Trophoblast cell (in vitro differentiated cells and primary cell): ENCODE data around the gene TMEM240. TPM values are rescaled to one million over a fixed set of nuclear protein-coding genes. Genes with fewer than 3 reads are reported as not detected.

Experiments used
- DNase-seq, 2 donors: peaks; one replicate each; pipeline ENCODE4 v3.0.0-alpha.2; 2016
- H2AFZ ChIP-seq: 2 replicates; pipeline ENCODE4 v1.6.1; 2013; ENCODE audit warnings: low read length, moderate library complexity, mild to moderate bottlenecking; ENCODE audit not compliant: insufficient read depth, poor library complexity
- H2AK5ac ChIP-seq: 2 replicates; pipeline ENCODE4 v1.6.1; 2013; ENCODE audit warnings: mild to moderate bottlenecking, low read length
- H2BK120ac ChIP-seq: 2 replicates; pipeline ENCODE4 v1.6.1; 2013; ENCODE audit warnings: low read length, mild to moderate bottlenecking, moderate library complexity; ENCODE audit not compliant: insufficient read depth, poor library complexity
- H2BK12ac ChIP-seq: 2 replicates; pipeline ENCODE4 v1.6.1; 2013; ENCODE audit warnings: mild to moderate bottlenecking, low read length, moderate library complexity
- H2BK5ac ChIP-seq: 2 replicates; pipeline ENCODE4 v1.6.1; 2013; ENCODE audit warnings: low read length, low read depth, moderate library complexity, mild to moderate bottlenecking; ENCODE audit not compliant: poor library complexity
- H3K14ac ChIP-seq: 2 replicates; pipeline ENCODE4 v1.6.1; 2013; ENCODE audit warnings: mild to moderate bottlenecking, low read length
- H3K18ac ChIP-seq: 2 replicates; pipeline ENCODE4 v1.6.1; 2013; ENCODE audit warnings: mild to moderate bottlenecking, low read length
- H3K23ac ChIP-seq: 2 replicates; pipeline ENCODE4 v1.6.1; 2013; ENCODE audit warnings: low read length
- H3K27ac ChIP-seq: 2 replicates; pipeline ENCODE4 v1.5.1; 2013; ENCODE audit warnings: low read depth, mild to moderate bottlenecking, inconsistent platforms, low read length, moderate library complexity
- H3K27me3 ChIP-seq: 2 replicates; pipeline ENCODE4 v1.6.1; 2013; ENCODE audit warnings: inconsistent platforms, mild to moderate bottlenecking, low read length, moderate library complexity; ENCODE audit not compliant: insufficient read depth
- H3K36me3 ChIP-seq, 2 experiments: 1 replicate in 1 of 2; 2 replicates in 1 of 2; pipeline ENCODE4 v1.6.1; 2013; ENCODE audit warnings: low read length in 2 of 2, mild to moderate bottlenecking in 2 of 2, moderate library complexity in 1 of 2; ENCODE audit not compliant: insufficient read depth in 2 of 2, control insufficient read depth in 1 of 2
- H3K4ac ChIP-seq: 2 replicates; pipeline ENCODE4 v1.6.1; 2013; ENCODE audit warnings: low read depth, mild to moderate bottlenecking, low read length, moderate library complexity
- H3K4me1 ChIP-seq, 2 experiments: 1 replicate in 1 of 2; 2 replicates in 1 of 2; pipeline ENCODE4 v1.6.1; 2013; ENCODE audit warnings: low read length in 2 of 2, mild to moderate bottlenecking in 2 of 2, moderate library complexity in 1 of 2; ENCODE audit not compliant: insufficient read depth in 2 of 2, control insufficient read depth in 1 of 2
- H3K4me2 ChIP-seq: 2 replicates; pipeline ENCODE4 v1.6.1; 2013; ENCODE audit warnings: inconsistent platforms, mild to moderate bottlenecking, low read length, moderate library complexity
- H3K4me3 ChIP-seq: 2 replicates; pipeline ENCODE4 v1.5.1; 2013; ENCODE audit warnings: mild to moderate bottlenecking, low read depth, low read length, inconsistent platforms
- H3K79me1 ChIP-seq: one replicate; pipeline ENCODE4 v1.6.1; 2013; ENCODE audit warnings: low read length
- H3K79me2 ChIP-seq: 2 replicates; pipeline ENCODE4 v1.6.1; 2013; ENCODE audit warnings: low read length, mild to moderate bottlenecking; ENCODE audit not compliant: control insufficient read depth, insufficient read depth, poor library complexity
- H3K9ac ChIP-seq: 2 replicates; pipeline ENCODE4 v1.6.1; 2013; ENCODE audit warnings: mild to moderate bottlenecking, low read length
- H3K9me3 ChIP-seq: 2 replicates; pipeline ENCODE4 v1.6.1; 2013; ENCODE audit warnings: low read depth, mild to moderate bottlenecking, control low read depth, inconsistent platforms, low read length; ENCODE audit not compliant: insufficient read depth
- H4K12ac ChIP-seq: 2 replicates; pipeline ENCODE4 v1.6.1; 2013; ENCODE audit warnings: low read depth, mild to moderate bottlenecking, low read length, moderate library complexity
- H4K8ac ChIP-seq: 2 replicates; pipeline ENCODE4 v1.6.1; 2013; ENCODE audit warnings: low read depth, mild to moderate bottlenecking, low read length, moderate library complexity
- H4K91ac ChIP-seq: one replicate; pipeline ENCODE4 v1.6.1; 2013; ENCODE audit warnings: low read depth, mild to moderate bottlenecking, low read length, moderate library complexity
- WGBS: extraction: QIAGEN DNeasy Blood & Tissue Kit; methylation state at CpG from one replicate; pipeline ENCODE4 v1.1.7; 2013; ENCODE audit warnings: missing lambda C conversion rate; ENCODE audit not compliant: insufficient read length, insufficient coverage; ENCODE audit errors: extremely low coverage; 5-methylcytosine and 5-hydroxymethylcytosine counted together
- polyA plus RNA-seq: library from polyadenylated mRNA; stranded (reverse); fragments of 200-250 nt; gene quantifications from 2 replicates; pipeline ENCODE4 v1.2.3, GENCODE V29; 2013

TMEM240 gene
- 1.5 and 1.7 TPM in 2 replicates for polyA plus RNA-seq

- Histone ChIP-seq H4K12ac (peak within 1 kb of the TSS; percentile 92), H3K4me1 (peaks cover 7 to 13% of the 10 kb centered on the region in 2 experiments), H3K4me3 (peak within 1 kb of the TSS; percentile 63), H2BK5ac (no peak within 1 kb of the TSS), H3K36me3 (peaks cover 44 to 50% of the 10 kb centered on the region in 2 experiments), H4K91ac (peak within 1 kb of the TSS; percentile 29), H3K79me2 (no peaks in the 10 kb centered on the region), H3K14ac (peak within 1 kb of the TSS; percentile 41), H4K8ac (peak within 1 kb of the TSS; percentile 59), H3K27ac (no peak within 1 kb of the TSS), H3K27me3 (no peaks in the 10 kb centered on the region), H2AFZ (peak within 1 kb of the TSS; percentile 46), H2BK12ac (no peak within 1 kb of the TSS), H3K4ac (no peak within 1 kb of the TSS), H3K18ac (peak within 1 kb of the TSS; percentile 53), H3K79me1 (no peaks in the 10 kb centered on the region), H3K9me3 (no peaks in the 10 kb centered on the region), H3K23ac (no peak within 1 kb of the TSS), H2BK120ac (no peak within 1 kb of the TSS), H3K4me2 (peak within 1 kb of the TSS; percentile 71), H2AK5ac (peak within 1 kb of the TSS; percentile 61), H3K9ac (no peak within 1 kb of the TSS)
- no CpG with 5 or more reads among the region's 100 CpGs for WGBS
- DNase-seq = no peak
Measured at GRCh38 chr1:1540090-1540817, at the start of gene TMEM240. TMEM240 (minus strand) TSS chr1:1540624; CDS start chr1:1540346, 278 bp downstream.

- Histone ChIP-seq H2BK5ac (no peak overlapping the region), H2AK5ac (no peak overlapping the region)
- peak; percentile 38 to 56 for DNase-seq
Measured at GRCh38 chr1:1583347-1584010, 43.1 kb upstream of the TMEM240 start.

GRCh38 chr1:1582585-1583346 lies 42.3 kb upstream of the TMEM240 start:
- H3K79me1 ChIP-seq = no peaks in the 10 kb centered on the region
- H3K27me3 ChIP-seq = no peaks in the 10 kb centered on the region
- no CpG with 5 or more reads among the region's 9 CpGs for WGBS
- H4K91ac ChIP-seq = no peak overlapping the region
- H2AK5ac ChIP-seq = no peak overlapping the region
- H3K36me3 ChIP-seq = no peaks in the 10 kb centered on the region
- no peak overlapping the region for H2AFZ ChIP-seq
- H3K23ac ChIP-seq = peak overlapping the region; percentile 17
- H4K8ac ChIP-seq = no peak overlapping the region
- DNase-seq = peak; percentile 82 to 83
- no peak overlapping the region for H3K4me2 ChIP-seq
- no peak overlapping the region for H3K4ac ChIP-seq
- H3K79me2 ChIP-seq = no peaks in the 10 kb centered on the region
- H2BK120ac ChIP-seq = no peak overlapping the region
- H2BK5ac ChIP-seq = no peak overlapping the region
- no peak overlapping the region for H3K9ac ChIP-seq
- no peaks in the 10 kb centered on the region for H3K4me1 ChIP-seq
- H4K12ac ChIP-seq = no peak overlapping the region
- H3K9me3 ChIP-seq = peaks cover 3% of the 10 kb centered on the region
- no peak overlapping the region for H3K18ac ChIP-seq
- peak overlapping the region; percentile 54 for H3K4me3 ChIP-seq
- no peak overlapping the region for H2BK12ac ChIP-seq
- no peak overlapping the region for H3K27ac ChIP-seq
- no peak overlapping the region for H3K14ac ChIP-seq

More at GRCh38 chr1:1583347-1584010, 43.1 kb upstream of the TMEM240 start:
- Histone ChIP-seq H2AFZ (no peak overlapping the region), H3K23ac (no peak overlapping the region), H3K4me1 (no peaks in the 10 kb centered on the region), H4K8ac (no peak overlapping the region), H3K18ac (no peak overlapping the region), H3K4me3 (no peak overlapping the region), H2BK12ac (no peak overlapping the region), H3K27ac (no peak overlapping the region), H3K14ac (no peak overlapping the region), H3K79me1 (no peaks in the 10 kb centered on the region), H3K9ac (no peak overlapping the region), H2BK120ac (no peak overlapping the region), H4K91ac (no peak overlapping the region), H3K4me2 (no peak overlapping the region), H3K27me3 (no peaks in the 10 kb centered on the region), H3K36me3 (no peaks in the 10 kb centered on the region), H3K79me2 (no peaks in the 10 kb centered on the region), H3K4ac (no peak overlapping the region), H4K12ac (no peak overlapping the region), H3K9me3 (peaks cover 2% of the 10 kb centered on the region)
- no CpG with 5 or more reads among the region's 23 CpGs for WGBS

GRCh38 chr1:1578371-1578940 lies 38.0 kb upstream of the TMEM240 start:
- WGBS = no CpG with 5 or more reads among the region's 13 CpGs
- H2BK12ac ChIP-seq = no peak overlapping the region

More at GRCh38 chr1:1578371-1578940, 38.0 kb upstream of the TMEM240 start:
- H3K79me2 ChIP-seq = peaks cover 8% of the 10 kb centered on the region
- no peak overlapping the region for H3K27ac ChIP-seq
- H4K8ac ChIP-seq = no peak overlapping the region
- H3K4ac ChIP-seq = no peak overlapping the region
- peaks cover 0 to 5% of the 10 kb centered on the region in 2 experiments for H3K4me1 ChIP-seq
- DNase-seq = no peak
- no peak overlapping the region for H3K4me2 ChIP-seq
- H3K18ac ChIP-seq = no peak overlapping the region
- no peak overlapping the region for H4K91ac ChIP-seq
- no peak overlapping the region for H2AK5ac ChIP-seq
- no peak overlapping the region for H2BK5ac ChIP-seq
- H3K27me3 ChIP-seq = no peaks in the 10 kb centered on the region
- H3K36me3 ChIP-seq = no peaks in the 10 kb centered on the region
- H3K23ac ChIP-seq = no peak overlapping the region
- H3K9me3 ChIP-seq = peaks cover 3% of the 10 kb centered on the region
- no peak overlapping the region for H3K9ac ChIP-seq
- H4K12ac ChIP-seq = no peak overlapping the region
- H3K79me1 ChIP-seq = peaks cover 13% of the 10 kb centered on the region
- H3K4me3 ChIP-seq = no peak overlapping the region
- H3K14ac ChIP-seq = no peak overlapping the region
- no peak overlapping the region for H2AFZ ChIP-seq
- no peak overlapping the region for H2BK120ac ChIP-seq
